Activated gamma-delta T cell treated with anti-CD3 and anti-CD28 coated beads, Interleukin-2, amount 50 U/mL, for 16 hours (primary cell): ENCODE data around the gene AOX1.
"Not testable (repeated sequence)": the region's sequence is repeated elsewhere in the genome, so short reads cannot be mapped to it uniquely, and the experiment has no call there.

Source experiments
- DNase-seq: peaks from one replicate; pipeline ENCODE4 v3.0.0-alpha.2; 2020; ENCODE audit warnings: low read depth

Gene AOX1

GRCh38 chr2:200603972-200604371, 18.2 kb downstream of the AOX1 start:
- DNase-seq: no peak

DNA sequence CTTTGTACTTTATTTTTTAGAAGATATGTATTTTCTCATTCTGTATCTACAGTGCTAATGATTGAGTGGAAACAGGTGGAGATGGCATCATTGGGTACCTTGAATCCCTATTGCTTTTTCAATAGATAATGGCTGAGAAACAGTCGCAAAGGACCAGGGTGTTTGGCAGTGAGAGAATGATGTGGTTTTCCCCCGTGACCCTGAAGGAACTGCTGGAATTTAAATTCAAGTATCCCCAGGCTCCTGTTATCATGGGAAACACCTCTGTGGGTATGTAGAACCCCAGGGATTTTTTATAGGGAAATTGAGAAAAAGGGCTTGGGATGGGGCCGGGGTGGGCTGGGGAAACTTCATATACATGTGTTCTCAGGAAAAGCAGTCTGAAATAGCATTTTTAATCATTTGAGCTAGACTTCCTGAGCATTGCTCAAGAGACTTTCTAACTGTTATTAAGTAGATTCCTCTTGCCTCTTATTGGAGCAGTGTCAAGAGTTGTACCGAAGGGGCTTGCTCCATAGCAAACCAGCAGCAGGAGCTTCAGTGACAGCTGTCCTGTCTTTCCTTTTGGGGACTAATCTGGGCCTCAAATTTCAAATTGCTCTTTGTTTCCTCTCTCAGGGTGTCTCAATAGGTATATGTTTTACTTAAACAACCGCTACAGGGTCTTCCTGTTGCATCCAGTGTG, 18.9 kb downstream of the AOX1 start:
- no peak for DNase-seq

- no peak for DNase-seq
These were observed 22.7 kb downstream of the AOX1 start for GRCh38 chr2:200608341-200609027.

GRCh38 chr2:200609028-200609614, 23.3 kb downstream of the AOX1 start:
- no peak for DNase-seq

GRCh38 chr2:200610217-200610616, 24.4 kb downstream of the AOX1 start:
- not testable (repeated sequence) for DNase-seq

GRCh38 chr2:200613692-200614091, 27.9 kb downstream of the AOX1 start:
- DNase-seq: no peak

DNA sequence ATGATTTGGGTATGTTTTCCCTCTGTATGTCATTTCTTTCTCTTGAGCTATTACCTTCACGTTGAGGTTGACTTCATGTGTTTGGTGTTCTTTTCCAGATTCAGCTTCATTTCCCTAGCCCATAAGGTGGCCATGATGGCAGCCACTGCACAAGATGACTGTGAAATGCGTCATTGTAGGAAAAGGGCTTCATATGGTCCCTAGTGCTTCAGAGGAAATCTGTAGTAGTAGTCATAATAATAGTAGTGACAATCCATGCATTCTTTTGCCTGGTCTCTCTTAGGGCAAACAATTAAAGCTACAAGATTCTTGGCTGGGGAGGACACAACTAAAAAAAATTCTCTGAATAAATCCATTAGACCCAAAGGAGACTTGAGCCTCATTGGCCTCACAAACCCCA, 28.4 kb downstream of the AOX1 start:
- no peak for DNase-seq

GRCh38 chr2:200615247-200615646, 29.4 kb downstream of the AOX1 start:
- DNase-seq: no peak

- no peak for DNase-seq
These were observed 30.4 kb downstream of the AOX1 start for GRCh38 chr2:200616193-200616592.

GRCh38 chr2:200616656-200617055, 30.8 kb downstream of the AOX1 start:
- no peak for DNase-seq

- no peak for DNase-seq
These were observed 31.6 kb downstream of the AOX1 start for GRCh38 chr2:200617156-200618053.

DNA sequence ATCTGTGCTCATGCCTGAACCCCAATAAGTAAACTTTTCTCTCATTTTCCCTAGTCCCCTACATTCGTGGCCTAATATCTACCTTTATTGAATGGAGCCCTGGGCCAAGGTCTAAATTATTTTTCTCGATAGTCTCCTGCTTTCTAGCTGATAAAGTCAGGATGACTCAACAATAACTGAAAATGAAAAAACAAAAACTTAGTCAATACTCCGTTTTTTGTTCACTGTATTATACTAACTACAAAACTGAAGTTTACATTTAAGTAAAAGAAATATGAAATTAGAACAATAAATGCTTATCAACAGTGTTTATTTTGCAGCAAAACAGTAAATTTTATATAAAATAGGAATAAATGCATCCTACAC, 32.2 kb downstream of the AOX1 start:
- DNase-seq: no peak

- DNase-seq: no peak
These were observed 32.8 kb downstream of the AOX1 start for GRCh38 chr2:200618590-200619021.

DNA sequence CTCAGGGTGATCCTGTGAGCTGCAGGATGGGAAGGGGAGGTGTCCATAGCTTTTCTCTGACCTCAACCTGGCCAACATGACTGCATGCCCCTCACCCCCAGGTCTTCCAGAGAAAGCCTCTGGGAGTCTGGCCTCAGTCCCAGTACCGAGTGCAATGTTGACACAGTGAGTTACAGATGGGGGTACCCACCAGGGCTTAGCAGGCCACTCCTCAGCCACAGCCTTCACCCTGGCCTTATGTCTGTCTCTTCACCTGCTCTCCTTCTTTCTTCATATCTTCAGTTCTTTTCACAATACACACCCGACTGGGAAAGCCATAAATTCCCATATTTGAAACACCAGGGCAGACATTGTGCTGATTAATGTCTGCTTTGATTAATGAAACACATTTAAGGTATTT, 33.5 kb downstream of the AOX1 start:
- no peak for DNase-seq

GRCh38 chr2:200620606-200621390, 35.0 kb downstream of the AOX1 start:
- no peak for DNase-seq

DNA sequence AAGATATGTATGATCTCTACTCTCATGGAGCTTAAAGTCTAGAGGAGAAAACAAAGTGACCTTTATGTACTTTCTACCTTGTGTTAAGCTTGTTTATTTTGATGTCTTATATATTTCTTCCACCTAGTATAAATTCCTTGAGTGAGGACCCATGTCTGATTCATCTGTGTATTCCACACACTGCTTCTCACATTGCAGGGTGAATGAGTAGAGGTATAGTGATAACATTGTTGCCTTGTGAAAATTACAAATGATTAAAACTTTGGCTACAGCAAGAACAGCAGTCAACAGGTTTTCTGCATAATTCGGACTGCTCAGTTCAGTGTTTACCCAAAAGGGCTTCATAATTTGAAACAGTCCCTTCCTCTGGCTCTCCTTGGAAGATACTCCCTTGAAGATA, 36.3 kb downstream of the AOX1 start:
- DNase-seq: no peak

DNA sequence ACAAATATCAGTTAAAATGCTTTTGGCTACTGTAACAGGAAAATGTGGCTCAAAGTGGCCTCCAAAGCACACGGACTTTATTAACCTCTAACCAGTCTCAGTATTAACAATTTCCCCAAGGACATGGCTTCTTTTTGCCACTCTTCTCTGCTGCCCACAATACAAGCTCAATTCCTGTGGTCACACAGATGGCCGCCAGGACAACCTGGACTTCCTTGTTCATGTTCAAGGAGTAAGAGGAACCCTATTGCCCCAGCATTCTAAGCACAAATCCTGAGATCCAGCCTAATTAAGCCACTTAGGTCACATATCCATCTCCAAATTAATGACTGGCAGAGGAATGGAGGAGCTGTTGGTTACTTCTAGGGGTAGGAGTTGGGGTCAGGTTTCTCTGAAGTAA, 38.2 kb downstream of the AOX1 start:
- no peak for DNase-seq

DNA sequence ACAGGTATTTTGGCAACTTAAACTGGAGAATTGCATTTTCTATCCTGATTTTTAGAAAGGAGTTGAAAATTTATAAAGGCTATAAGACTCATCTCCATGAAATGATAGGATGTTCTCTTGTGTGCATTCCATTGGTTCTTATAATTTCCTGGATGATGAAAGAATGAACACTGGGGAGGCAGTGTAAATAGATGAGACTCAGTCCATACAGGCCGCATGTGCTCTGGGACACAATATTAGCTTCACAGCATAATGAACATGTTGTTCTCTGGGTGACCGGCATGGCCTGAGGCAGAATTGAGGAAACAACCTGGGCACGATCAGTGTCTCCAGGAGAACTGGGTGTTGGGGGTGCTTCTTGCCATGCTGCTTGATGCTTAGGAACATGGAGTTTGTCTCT, 38.8 kb downstream of the AOX1 start:
- DNase-seq: no peak

DNA sequence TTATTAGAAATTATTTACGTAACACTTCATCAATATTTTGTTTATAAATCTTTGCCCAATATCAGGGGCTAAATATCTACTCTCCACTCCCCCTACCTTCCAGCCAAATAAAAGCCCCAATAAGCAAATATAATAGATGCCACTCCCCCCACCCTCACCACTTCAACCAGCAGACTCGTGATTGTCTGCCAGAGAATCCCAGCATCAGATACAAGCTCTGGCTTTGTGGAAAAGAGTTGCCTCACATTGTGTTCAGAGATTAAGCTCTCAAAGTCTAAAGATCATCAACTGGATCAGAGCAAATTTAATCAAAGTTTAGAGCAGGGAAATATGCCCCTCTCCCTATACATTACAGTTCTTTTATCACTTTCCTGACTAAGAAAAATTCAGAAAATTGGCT, 39.5 kb downstream of the AOX1 start:
- no peak for DNase-seq

- DNase-seq: no peak
These were observed 40.1 kb downstream of the AOX1 start for GRCh38 chr2:200625958-200626363.

GRCh38 chr2:200627110-200627770, 41.4 kb downstream of the AOX1 start:
- no peak for DNase-seq
